GM12891 (cell line): ENCODE results near the gene FAM222A.

Source experiments
- DNase-seq: peaks from one replicate; pipeline ENCODE4 v3.0.0; 2011; ENCODE audit warnings: low spot score; ENCODE audit not compliant: insufficient read length
- FAIRE-seq: peaks from 2 replicates; lab custom pipeline; 2011; peaks lifted over from hg19 to GRCh38; lab: Jason Lieb, UNC
- PAX5 ChIP-seq: IDR thresholded peaks from 2 replicates; pipeline ENCODE4 v1.6.1; 2011; ENCODE audit warnings: low read length, moderate library complexity, mild to moderate bottlenecking; ENCODE audit not compliant: insufficient read depth, severe bottlenecking
- POLR2A ChIP-seq: IDR thresholded peaks from 2 replicates; pipeline ENCODE4 v1.6.1; 2011; ENCODE audit warnings: low read depth, low read length, control low read depth
- POLR2AphosphoS5 ChIP-seq: IDR thresholded peaks from 2 replicates; pipeline ENCODE4 v1.6.1; 2011; ENCODE audit warnings: low read depth, low read length, control low read depth
- POU2F2 ChIP-seq: IDR thresholded peaks from 2 replicates; pipeline ENCODE4 v1.6.1; 2011; ENCODE audit warnings: low read depth, mild to moderate bottlenecking, control low read depth, low read length, moderate library complexity
- SPI1 ChIP-seq: IDR thresholded peaks from 2 replicates; pipeline ENCODE4 v1.6.1; 2011; ENCODE audit warnings: low read depth, low read length, control low read depth
- TAF1 ChIP-seq: IDR thresholded peaks from 2 replicates; pipeline ENCODE4 v1.6.1; 2011; ENCODE audit warnings: low read depth, low read length, control low read depth

The FAM222A gene

DNA sequence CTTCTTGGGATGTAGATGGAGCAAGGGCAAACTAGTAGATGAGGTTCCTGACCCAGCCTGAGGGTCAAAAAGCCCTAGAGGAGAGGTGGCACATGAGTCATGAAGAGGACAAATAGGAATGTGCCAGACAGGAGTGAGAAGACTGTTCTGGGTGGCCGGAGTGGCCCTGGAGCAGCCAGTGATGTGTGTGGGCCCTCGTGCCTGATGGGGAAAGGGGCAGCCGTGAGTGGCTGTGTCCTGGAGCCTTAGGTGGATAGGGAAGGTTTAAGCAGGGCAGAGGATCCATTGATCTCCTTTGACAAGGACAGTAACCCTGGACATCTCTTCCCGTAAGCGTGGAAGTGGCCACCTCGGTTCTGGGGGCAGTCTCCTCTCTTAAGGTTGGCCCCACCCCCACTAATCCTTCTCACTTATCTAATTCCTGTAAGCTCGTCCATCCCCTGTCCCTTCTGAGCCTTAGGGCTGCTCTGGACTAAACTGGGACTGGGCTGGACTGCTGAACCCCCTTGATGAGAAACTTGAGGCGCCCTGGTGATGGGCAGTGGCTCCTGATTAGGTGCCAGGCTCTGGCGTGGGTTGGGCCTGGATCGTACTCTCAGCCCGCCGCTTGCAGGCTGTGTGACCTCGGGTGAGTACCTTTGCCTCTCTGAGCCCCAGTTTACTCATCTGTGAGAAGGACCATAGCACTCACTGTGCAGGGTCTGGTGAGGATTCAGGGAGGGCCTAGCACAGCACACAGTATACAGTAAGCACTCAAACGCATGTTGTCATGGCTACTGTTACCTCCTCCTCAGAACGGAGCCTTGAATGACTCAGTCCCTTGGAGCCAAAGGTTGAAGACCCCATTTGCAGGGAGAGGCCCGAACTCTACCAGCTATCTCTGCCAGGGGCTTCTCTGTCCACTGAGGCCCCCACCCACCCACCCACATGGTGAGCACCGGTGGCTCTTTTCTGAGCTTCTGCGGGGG, 4.0 kb downstream of the FAM222A start:
- TF ChIP-seq SPI1 (no peak), POLR2AphosphoS5 (no peak), TAF1 (no peak), PAX5 (no peak), POU2F2 (no peak), POLR2A (no peak)
- FAIRE-seq: no peak
- no peak for DNase-seq

DNA sequence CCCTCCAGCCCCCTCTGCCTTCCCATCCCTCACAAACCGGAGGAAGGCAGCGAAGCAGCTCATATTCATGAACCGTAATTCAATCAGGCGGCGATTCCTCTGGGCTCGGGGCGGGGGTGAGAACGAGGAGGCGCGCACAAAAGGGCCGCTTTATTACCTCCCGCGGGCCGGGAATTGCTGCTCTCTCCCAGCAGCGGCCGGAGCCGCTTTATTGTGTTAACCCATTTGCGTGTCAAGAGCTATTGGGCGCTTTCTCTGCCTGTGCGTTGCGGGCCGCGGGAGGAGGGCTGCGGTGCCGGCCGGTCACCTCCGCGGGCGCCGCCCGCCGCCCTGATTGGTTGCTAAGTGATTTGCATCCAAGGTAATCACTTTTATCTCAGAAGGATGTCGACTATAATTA, 4.8 kb downstream of the FAM222A start:
- DNase-seq (no peak), FAIRE-seq (no peak)
- TF ChIP-seq SPI1: no peak

DNA sequence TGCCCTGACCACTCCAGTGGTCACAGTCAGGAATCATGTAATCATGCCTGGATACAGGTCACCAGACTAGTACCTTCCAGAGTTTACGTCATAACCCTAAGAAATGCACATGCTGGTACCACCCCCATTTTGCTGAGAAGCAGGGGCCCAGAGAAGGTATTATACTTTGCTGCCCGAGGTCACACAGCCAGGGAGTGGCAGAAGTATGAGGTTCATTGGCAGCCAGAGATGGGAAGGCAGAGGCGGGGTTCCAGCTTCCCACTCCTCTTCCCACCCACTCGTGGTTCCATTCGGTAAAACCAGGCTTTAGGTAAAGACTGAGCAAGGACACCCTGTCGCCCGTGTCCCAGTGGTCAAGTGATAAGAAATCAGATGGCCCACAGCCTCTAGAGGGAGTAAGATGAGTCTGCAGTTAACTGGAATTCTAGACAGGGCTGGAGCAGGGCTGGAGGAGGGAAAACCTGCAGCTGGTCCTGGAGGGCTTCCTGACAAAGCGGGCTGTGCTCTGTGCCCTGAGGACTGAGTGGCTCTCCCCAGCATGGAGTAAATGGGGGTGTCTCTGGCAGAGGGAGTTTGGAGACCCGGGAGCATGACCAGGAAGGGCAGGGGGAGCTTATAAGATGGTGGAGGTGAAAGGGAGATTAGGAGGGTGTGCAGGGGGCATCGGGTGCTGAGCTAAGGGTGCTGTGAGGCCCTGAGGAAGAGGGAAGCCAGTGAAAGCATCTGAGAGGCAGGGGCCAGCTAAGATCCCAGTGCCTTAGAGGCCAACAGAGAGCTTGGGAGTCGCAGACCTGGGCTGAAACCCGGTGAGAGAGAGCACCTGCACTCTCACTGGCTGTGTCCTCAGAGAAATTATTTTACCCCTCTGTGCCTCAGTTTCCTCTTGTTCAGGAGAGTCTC, 5.7 kb downstream of the FAM222A start:
- TF ChIP-seq POLR2A: no peak
- no peak for TF ChIP-seq TAF1
- no peak for TF ChIP-seq POU2F2
- TF ChIP-seq PAX5: no peak
- TF ChIP-seq POLR2AphosphoS5: no peak
- TF ChIP-seq SPI1: no peak
- DNase-seq (no peak), FAIRE-seq (no peak)

DNA sequence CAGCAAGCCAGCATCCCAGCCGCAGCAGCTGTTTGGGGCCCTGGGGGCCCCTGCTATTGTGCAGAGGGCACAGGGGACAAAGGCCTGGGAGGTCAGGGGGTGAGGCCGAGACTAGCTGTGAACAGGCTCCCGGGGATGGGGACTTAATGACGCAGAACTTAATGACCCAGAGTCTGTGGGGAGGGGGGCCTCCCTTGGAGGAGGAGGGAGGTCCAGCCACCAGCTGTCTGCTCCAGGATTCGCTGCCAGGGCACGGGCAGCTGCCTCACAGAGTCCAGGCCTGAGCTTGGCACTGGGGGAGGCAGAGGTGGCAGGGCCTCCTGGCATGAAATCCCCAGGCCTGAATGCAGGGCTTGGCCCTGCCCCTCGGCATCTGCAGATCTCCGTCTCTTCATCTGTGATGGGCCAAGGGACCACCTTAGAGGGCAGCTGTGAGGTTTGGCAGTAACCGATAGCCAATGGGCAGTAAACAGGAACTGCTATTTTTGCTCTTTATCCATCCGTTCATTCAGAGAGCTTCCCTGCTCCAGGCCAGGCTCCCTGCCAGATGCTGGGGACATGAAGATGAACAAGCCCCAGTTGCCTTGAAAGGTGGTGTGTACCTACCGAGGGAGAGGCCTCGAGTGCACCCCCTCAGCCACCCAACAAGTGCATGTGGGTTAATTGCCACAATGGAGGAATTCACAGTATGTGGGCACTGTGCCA, 6.7 kb downstream of the FAM222A start:
- FAIRE-seq: no peak
- no peak for TF ChIP-seq POLR2A
- TF ChIP-seq SPI1: no peak
- no peak for TF ChIP-seq TAF1
- no peak for TF ChIP-seq POLR2AphosphoS5
- DNase-seq: no peak

DNA sequence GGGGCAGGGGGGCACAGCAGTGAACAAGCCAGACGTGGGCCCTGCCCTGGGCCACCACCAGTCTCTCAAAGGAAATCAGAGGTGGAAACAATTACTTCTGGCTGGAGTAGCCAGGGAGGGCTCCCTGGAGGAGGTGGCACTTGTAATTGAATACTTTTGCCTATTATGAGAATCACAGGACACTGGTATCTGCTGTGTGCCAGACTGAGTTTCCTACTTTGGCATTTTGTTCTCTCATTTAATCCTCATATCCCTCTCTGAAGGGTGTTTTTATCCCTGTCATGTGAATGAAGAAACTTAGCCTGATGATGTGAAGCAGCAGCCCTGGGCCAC, 7.2 kb downstream of the FAM222A start:
- DNase-seq (no peak), FAIRE-seq (no peak)
- TF ChIP-seq TAF1 (no peak), POLR2AphosphoS5 (no peak), SPI1 (no peak), PAX5 (no peak), POU2F2 (no peak), POLR2A (no peak)

DNA sequence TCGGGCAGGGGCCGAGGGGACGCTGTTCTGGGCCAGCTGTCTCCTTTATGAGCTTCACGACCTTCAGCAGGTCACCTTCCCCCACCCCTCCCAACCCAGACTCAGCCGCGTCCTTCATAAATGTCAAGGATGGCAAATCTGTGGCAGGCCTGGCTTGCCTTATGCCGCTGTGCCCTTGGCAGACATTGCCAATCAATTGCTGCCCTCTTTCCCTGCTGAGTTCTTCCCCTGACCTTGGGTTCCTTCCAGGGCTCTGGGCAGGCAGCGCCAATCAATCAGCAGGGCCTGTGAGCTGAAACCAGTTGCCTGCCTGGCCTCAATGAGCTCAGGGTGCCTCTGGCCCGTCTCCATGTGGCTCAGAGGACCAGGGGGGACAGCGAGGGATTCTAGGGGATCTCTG, 7.7 kb downstream of the FAM222A start:
- TF ChIP-seq POU2F2: no peak
- TF ChIP-seq TAF1: no peak
- no peak for TF ChIP-seq POLR2A
- TF ChIP-seq POLR2AphosphoS5: no peak
- TF ChIP-seq PAX5: no peak
- no peak for TF ChIP-seq SPI1
- FAIRE-seq (no peak), DNase-seq (no peak)

DNA sequence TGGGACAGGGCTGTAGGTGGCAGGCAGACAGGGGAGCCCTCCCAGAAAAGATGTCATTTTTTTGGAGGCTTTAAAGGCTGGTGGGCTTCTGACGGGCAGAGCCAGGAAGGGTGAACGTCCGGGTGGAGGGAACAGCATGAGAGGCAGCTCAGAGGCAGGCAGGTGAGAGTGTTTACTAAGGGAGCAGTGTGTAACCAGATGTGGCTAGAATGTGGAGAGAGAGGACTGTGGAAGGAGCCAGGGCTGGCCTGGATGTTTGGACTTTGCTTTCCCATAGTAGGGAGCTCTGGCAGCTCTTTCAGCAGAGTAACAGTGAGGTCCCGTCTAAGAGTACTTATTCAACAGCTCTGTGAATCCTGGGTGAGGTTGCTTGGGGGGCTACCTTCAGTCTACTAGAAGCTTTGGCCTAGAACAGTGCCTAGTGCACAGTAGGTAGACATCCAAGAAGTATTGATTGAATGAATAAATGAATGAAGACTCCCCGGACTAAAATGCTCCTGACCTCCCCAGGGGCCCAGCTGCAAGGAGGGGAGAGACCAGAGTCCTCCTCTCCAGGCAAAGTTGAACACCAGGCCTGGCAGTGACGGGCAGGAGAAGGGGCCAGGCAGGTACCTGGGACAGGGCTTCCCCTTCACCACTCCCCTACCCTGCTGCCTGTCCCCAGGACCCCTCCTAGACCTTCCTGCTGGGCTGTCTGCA, 8.5 kb downstream of the FAM222A start:
- FAIRE-seq: no peak

DNA sequence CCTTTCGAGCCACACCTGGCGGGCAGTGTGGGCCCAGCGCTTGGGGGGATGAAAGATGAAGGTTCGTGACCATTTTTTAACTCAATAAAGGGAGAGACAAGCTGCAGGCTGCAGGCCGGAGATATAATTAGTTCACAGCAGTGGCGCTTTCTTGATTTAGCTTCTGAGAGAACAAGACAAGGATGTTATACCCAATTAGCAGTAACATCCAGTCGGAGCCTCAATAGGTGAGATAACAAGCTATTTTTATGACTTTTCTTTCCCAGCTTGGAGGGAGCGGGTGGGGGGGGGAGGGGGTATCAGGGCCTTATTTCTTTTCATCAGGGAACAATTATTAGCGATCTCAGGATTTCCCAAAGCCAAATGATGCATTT, 9.1 kb downstream of the FAM222A start:
- DNase-seq (no peak), FAIRE-seq (no peak)
- TF ChIP-seq POLR2AphosphoS5: no peak
- no peak for TF ChIP-seq TAF1
- no peak for TF ChIP-seq SPI1
- TF ChIP-seq POLR2A: no peak
- TF ChIP-seq PAX5: no peak

More for the DNA sequence above, 8.5 kb downstream of the FAM222A start:
- DNase-seq: no peak
- no peak for TF ChIP-seq POU2F2
- TF ChIP-seq POLR2A: no peak
- TF ChIP-seq POLR2AphosphoS5: no peak
- no peak for TF ChIP-seq PAX5
- no peak for TF ChIP-seq TAF1
- TF ChIP-seq SPI1: no peak

DNA sequence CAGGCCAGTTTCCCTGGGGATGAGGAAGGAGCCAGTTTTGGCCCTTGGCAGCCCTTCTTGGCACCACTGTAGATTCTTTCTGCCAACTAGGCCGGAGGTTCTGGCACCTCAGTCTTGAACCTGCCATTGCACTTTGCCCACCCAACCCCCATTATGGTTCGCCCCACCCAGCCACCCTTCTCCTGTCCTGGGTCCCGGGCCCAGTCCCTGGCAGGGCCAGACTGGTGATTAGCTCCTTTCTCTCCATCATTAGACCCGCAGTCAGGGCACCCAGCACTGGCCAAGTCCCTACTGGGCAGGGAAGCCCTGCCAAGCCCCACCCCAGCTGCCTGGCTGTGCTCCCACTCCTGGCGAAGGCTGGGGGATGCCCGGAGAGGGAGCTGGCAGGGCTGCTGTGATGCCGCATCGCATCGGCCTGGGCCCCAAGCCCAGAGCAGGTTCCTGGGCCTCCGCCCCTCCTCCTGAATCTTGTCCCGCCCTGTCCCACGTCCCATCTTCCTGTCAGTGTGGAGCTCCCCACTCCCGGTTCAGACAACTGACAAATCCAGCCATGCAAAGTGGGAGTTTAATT, 9.8 kb downstream of the FAM222A start:
- FAIRE-seq: no peak
- TF ChIP-seq PAX5: no peak
- TF ChIP-seq POLR2AphosphoS5: no peak
- TF ChIP-seq POU2F2: no peak
- no peak for TF ChIP-seq TAF1
- TF ChIP-seq POLR2A: no peak
- TF ChIP-seq SPI1: no peak
- no peak for DNase-seq
